Vagina (tissue), 2 donors: Measurements from ENCODE around the gene POLL.

ENCODE experiments used
- CTCF ChIP-seq, 3 experiments: fragments of 450-650 bp in 2 of 3; fragments of 200-600 bp in 1 of 3; sonication (generic) in 1 of 3; IDR thresholded peaks; one replicate each; pipeline ENCODE4 v1.5.1; 2017 to 2019; ENCODE audit warnings: antibody characterized with exemption in 3 of 3, mild to moderate bottlenecking in 2 of 3, moderate library complexity in 2 of 3
- POLR2A ChIP-seq, 2 donors: fragments of 450-650 bp; IDR thresholded peaks; one replicate each; pipeline ENCODE4 v1.6.1; 2017; ENCODE audit warnings: antibody characterized with exemption in 2 of 2, mild to moderate bottlenecking in 2 of 2, moderate library complexity in 2 of 2
- POLR2AphosphoS5 ChIP-seq, 2 donors: sonication (generic); formaldehyde crosslinking; IDR thresholded peaks; one replicate each; pipeline ENCODE4 v1.9.0; 2017; ENCODE audit warnings: antibody characterized with exemption in 2 of 2, mild to moderate bottlenecking in 2 of 2, low read depth in 1 of 2; ENCODE audit not compliant: insufficient read depth in 1 of 2

GRCh38 chr10:101563007-101563406, 25.1 kb downstream of the POLL start:
- TF ChIP-seq CTCF (IDR thresholded peaks at IDR 0.05): no peak
- TF ChIP-seq POLR2AphosphoS5 (IDR thresholded peaks at IDR 0.05; ENCODE audit: insufficient read depth in 1 of 2, low read depth in 1 of 2): no peak
- no peak for TF ChIP-seq POLR2A (IDR thresholded peaks at IDR 0.05)
